ENCODE measurements around the gene SLC26A4. TPM values are rescaled to one million over a fixed set of nuclear protein-coding genes. Genes with fewer than 3 reads are reported as not detected.

SLC26A4 gene
- total RNA-seq (1 to 10 TPM in 1 of 2 donors, under 1 TPM in 1; 0.99 to 1.3 TPM), polyA plus RNA-seq (ENCODE audit: insufficient read length in 2 of 2) (under 1 TPM; 0.77 to 0.86 TPM)
- long read RNA-seq, donor 1, result 0 reads
- long read RNA-seq, donor 2, result 0 reads
- long read RNA-seq, donor 3, result 0 reads
- long read RNA-seq, donor 4, result 0 reads

DNA sequence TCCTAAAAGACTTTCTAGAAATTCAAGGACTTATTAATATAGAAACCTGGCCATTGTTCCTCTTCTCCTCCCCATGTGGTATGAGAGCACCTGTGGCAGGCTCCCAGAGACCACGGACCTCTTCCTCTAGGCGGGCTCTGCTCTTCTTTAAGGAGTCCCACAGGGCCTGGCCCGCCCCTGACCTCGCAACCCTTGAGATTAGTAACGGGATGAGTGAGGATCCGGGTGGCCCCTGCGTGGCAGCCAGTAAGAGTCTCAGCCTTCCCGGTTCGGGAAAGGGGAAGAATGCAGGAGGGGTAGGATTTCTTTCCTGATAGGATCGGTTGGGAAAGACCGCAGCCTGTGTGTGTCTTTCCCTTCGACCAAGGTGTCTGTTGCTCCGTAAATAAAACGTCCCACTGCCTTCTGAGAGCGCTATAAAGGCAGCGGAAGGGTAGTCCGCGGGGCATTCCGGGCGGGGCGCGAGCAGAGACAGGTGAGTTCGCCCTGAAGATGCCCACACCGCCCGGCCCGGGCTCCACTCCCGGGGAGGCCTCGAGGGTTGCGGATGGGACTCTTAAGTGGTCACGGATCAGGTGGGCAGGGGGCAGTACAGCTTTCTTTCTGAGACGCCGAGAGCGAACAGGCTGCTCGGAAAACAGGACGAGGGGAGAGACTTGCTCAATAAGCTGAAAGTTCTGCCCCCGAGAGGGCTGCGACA is at the start of gene SLC26A4:
Gene SLC26A4, plus strand, starts transcription at position 448 of the 700 bp plus-strand sequence. CDS start 814 bp downstream, outside the sequence.
- H3K4me3 ChIP-seq (ENCODE audit: low read depth, low read length), result peak within 1 kb of the TSS; percentile 34
- no peak within 1 kb of the TSS for H3K27ac ChIP-seq (ENCODE audit: low read depth, low read length)
- DNase-seq (ENCODE audit: low read depth in 4 of 6, low spot score in 6 of 6), result peak in 1 of 6 donors; percentile 11
- 2% methylated on average over 37 of the region's 37 CpGs for WGBS (ENCODE audit: insufficient coverage)
- H3K36me3 ChIP-seq (ENCODE audit: control insufficient read depth, insufficient read depth, low read length), result no peaks in the 10 kb centered on the region
- peaks cover 21% of the 10 kb centered on the region for H3K4me1 ChIP-seq (ENCODE audit: control insufficient read depth, insufficient read depth, low read length)
- no peaks in the 10 kb centered on the region for H3K9me3 ChIP-seq (ENCODE audit: control insufficient read depth, insufficient read depth, low read length)
- H3K27me3 ChIP-seq (ENCODE audit: control insufficient read depth, insufficient read depth, low read length), result peaks cover 36% of the 10 kb centered on the region

DNA sequence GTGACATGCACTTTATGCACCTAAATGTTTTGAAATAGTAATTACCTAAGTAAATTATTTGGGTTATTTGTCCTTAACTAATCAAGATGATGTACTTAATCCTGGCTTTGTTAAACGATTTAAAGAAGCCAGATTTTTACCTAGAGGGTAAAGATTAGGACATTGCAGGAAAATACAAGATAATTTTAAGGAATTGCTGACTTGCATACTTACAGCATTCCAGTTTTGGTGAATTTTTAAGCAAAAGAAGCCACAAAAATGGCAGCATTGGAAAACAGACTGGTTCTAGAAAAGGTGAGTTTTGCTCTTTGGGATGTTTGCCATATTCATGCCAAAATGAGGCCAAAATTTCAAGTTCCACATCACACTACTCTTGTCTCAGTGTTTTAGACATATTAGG is 47.2 kb upstream of the SLC26A4 start:
- Histone ChIP-seq H3K27me3 (ENCODE audit: control insufficient read depth, insufficient read depth, low read length) (no peaks in the 10 kb centered on the region), H3K4me3 (ENCODE audit: low read depth, low read length) (no peak overlapping the region), H3K27ac (ENCODE audit: low read depth, low read length) (no peak overlapping the region), H3K9me3 (ENCODE audit: control insufficient read depth, insufficient read depth, low read length) (no peaks in the 10 kb centered on the region), H3K36me3 (ENCODE audit: control insufficient read depth, insufficient read depth, low read length) (peaks cover 13% of the 10 kb centered on the region), H3K4me1 (ENCODE audit: control insufficient read depth, insufficient read depth, low read length) (no peaks in the 10 kb centered on the region)
- WGBS (ENCODE audit: insufficient coverage), result no CpG with 5 or more reads among the region's 1 CpG
- no peak for DNase-seq (ENCODE audit: low read depth in 4 of 6, low spot score in 6 of 6)

DNA sequence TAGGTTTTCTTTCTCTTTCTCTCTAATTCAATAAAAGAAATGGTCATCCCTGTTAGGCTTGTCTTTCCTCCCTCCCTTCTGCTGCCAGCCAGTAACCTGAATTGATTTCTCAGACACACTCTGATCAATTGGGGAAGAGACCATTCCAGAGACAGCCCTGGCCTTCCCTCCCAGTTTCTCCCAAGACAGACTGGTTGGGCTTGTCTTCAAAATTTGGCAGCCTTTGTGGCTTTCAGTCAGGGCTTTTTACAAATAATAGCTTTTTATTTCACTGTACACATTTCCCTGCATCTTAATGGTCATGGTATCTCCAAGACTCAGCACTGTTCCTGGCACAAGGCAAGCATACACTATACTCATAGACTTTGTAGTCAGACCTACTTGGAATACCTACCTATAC is 46.7 kb upstream of the SLC26A4 start:
- Histone ChIP-seq H3K4me3 (ENCODE audit: low read depth, low read length) (no peak overlapping the region), H3K4me1 (ENCODE audit: control insufficient read depth, insufficient read depth, low read length) (no peaks in the 10 kb centered on the region), H3K27me3 (ENCODE audit: control insufficient read depth, insufficient read depth, low read length) (no peaks in the 10 kb centered on the region), H3K9me3 (ENCODE audit: control insufficient read depth, insufficient read depth, low read length) (no peaks in the 10 kb centered on the region), H3K27ac (ENCODE audit: low read depth, low read length) (no peak overlapping the region), H3K36me3 (ENCODE audit: control insufficient read depth, insufficient read depth, low read length) (peaks cover 13% of the 10 kb centered on the region)
- no peak for DNase-seq (ENCODE audit: low read depth in 4 of 6, low spot score in 6 of 6)

DNA sequence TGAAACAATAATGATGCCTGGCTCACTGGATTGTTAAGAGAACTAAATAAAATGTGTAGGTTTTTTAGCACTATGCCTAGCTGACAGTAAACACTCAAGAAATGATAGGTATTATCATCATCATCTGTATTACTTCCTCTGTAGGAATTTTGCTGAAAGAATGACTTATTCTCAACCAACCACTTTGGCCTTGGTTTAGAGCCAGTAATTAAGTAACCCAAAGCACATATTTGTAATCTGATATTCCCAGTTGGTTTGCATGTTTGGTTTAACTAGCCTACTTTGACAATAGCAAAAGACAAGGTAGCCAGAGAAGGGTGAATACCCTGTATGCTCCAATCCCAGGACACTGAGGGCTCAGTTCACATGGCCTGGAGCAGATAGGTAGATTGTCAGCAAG is 46.2 kb upstream of the SLC26A4 start:
- H3K4me3 ChIP-seq (ENCODE audit: low read depth, low read length), result no peak overlapping the region
- H3K9me3 ChIP-seq (ENCODE audit: control insufficient read depth, insufficient read depth, low read length), result no peaks in the 10 kb centered on the region
- no peaks in the 10 kb centered on the region for H3K27me3 ChIP-seq (ENCODE audit: control insufficient read depth, insufficient read depth, low read length)
- peaks cover 13% of the 10 kb centered on the region for H3K36me3 ChIP-seq (ENCODE audit: control insufficient read depth, insufficient read depth, low read length)
- H3K4me1 ChIP-seq (ENCODE audit: control insufficient read depth, insufficient read depth, low read length), result no peaks in the 10 kb centered on the region
- DNase-seq (ENCODE audit: low read depth in 4 of 6, low spot score in 6 of 6), result no peak
- H3K27ac ChIP-seq (ENCODE audit: low read depth, low read length), result no peak overlapping the region

DNA sequence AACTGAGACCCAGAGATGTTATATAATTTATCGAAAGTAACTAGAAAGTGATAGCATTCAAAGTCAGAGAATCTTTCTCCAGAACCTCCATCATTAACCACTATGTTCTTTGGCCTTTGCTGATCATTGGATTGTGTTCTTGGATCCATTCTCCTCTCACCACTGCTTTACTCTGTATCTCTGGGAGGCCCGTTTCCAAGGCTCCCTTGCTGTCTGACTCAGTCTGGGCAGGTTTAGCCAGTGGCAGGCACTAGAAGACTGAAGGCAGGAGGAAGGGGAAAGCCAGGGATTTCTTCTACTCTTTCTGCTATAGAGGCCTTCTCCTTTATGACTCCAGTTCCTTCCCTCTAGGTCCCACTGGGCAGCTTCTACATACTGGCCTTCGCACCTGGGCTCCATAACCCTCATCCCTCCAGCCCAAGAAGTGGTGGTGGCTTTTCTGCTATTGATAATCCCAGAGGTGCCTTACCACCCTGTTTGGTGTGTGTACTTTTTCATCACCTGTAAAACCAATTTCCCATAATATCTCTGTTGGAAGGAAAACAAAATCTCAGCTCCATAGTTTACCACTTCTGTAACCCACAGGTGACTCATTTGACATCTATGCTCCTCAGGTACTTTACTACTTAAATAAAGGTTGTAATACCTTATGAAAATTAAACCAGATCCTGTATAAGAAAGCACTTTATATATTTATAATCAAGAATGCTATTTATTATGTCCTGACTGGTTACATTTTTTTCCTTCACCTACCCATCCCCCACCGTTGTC is 44.5 kb upstream of the SLC26A4 start:
- H3K27ac ChIP-seq (ENCODE audit: low read depth, low read length), result no peak overlapping the region
- WGBS (ENCODE audit: insufficient coverage), result no CpG with 5 or more reads among the region's 4 CpGs
- H3K4me3 ChIP-seq (ENCODE audit: low read depth, low read length), result no peak overlapping the region
- H3K27me3 ChIP-seq (ENCODE audit: control insufficient read depth, insufficient read depth, low read length), result no peaks in the 10 kb centered on the region
- peaks cover 13% of the 10 kb centered on the region for H3K36me3 ChIP-seq (ENCODE audit: control insufficient read depth, insufficient read depth, low read length)
- no peaks in the 10 kb centered on the region for H3K9me3 ChIP-seq (ENCODE audit: control insufficient read depth, insufficient read depth, low read length)
- H3K4me1 ChIP-seq (ENCODE audit: control insufficient read depth, insufficient read depth, low read length), result no peaks in the 10 kb centered on the region
- DNase-seq (ENCODE audit: low read depth in 4 of 6, low spot score in 6 of 6), result no peak

DNA sequence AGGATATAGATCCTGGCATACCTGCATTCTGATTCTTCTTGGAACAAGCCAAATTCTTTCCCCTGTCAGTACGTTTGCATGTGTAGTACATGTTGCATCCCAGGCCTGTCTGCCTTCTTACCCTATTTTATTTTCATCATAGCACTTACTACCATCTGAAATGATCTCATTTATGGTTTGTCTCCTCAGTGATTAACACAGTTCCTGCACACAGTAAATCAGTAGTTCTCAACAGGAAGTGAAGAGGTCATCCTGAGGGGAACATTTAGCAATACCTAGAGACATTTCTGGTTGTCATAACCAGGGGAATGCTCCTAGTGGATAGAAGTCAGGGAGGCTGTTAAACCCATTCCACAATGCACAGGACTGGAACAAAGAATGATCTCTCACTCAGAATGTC is 38.2 kb upstream of the SLC26A4 start:
- Histone ChIP-seq H3K27me3 (ENCODE audit: control insufficient read depth, insufficient read depth, low read length) (no peaks in the 10 kb centered on the region), H3K9me3 (ENCODE audit: control insufficient read depth, insufficient read depth, low read length) (no peaks in the 10 kb centered on the region), H3K4me3 (ENCODE audit: low read depth, low read length) (no peak overlapping the region), H3K4me1 (ENCODE audit: control insufficient read depth, insufficient read depth, low read length) (no peaks in the 10 kb centered on the region), H3K27ac (ENCODE audit: low read depth, low read length) (no peak overlapping the region), H3K36me3 (ENCODE audit: control insufficient read depth, insufficient read depth, low read length) (no peaks in the 10 kb centered on the region)
- WGBS (ENCODE audit: insufficient coverage), result 82% methylated on average over 1 of the region's 1 CpG
- DNase-seq (ENCODE audit: low read depth in 4 of 6, low spot score in 6 of 6), result no peak

DNA sequence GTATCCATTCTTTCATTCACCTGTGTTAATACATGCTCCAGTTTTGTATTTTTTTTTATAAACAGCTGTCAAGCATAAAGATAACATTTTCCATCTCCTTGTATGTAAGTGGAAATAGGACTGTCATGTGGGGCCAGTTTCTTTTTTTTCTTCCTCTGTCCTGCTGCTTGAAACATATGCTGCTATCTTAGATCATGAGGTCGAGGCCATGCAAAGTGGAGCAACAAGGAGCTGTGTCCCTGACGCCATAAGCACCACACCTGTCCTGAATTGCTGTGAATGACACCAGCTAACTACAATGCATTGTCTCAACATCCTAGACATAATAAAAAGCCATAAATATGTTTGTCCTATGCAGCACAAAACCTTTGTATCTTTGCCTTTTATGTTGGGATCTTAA is 37.7 kb upstream of the SLC26A4 start:
- Histone ChIP-seq H3K27ac (ENCODE audit: low read depth, low read length) (no peak overlapping the region), H3K9me3 (ENCODE audit: control insufficient read depth, insufficient read depth, low read length) (no peaks in the 10 kb centered on the region), H3K36me3 (ENCODE audit: control insufficient read depth, insufficient read depth, low read length) (no peaks in the 10 kb centered on the region), H3K4me3 (ENCODE audit: low read depth, low read length) (no peak overlapping the region), H3K4me1 (ENCODE audit: control insufficient read depth, insufficient read depth, low read length) (no peaks in the 10 kb centered on the region), H3K27me3 (ENCODE audit: control insufficient read depth, insufficient read depth, low read length) (no peaks in the 10 kb centered on the region)
- 72% methylated on average over 2 of the region's 2 CpGs for WGBS (ENCODE audit: insufficient coverage)
- DNase-seq (ENCODE audit: low read depth in 4 of 6, low spot score in 6 of 6), result no peak

DNA sequence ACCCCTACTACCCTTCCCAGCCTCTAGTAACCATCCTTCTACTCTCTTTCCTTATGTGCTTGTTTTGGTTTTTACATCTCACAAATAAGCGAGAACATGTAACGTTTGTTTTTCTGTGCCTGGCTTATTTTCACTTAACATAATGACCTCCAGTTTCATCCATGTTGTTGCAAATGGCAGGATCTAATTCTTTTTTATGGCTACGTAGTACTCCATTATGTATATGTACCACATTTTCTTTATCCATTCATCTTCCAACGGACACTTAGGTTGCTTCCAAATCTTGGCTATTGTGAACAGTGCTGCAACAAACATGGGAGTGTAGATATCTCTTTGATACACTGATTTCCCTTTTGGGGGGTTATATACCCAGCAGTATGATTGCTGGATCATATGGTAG is 33.6 kb upstream of the SLC26A4 start:
- Histone ChIP-seq H3K4me1 (ENCODE audit: control insufficient read depth, insufficient read depth, low read length) (no peaks in the 10 kb centered on the region), H3K27me3 (ENCODE audit: control insufficient read depth, insufficient read depth, low read length) (no peaks in the 10 kb centered on the region), H3K9me3 (ENCODE audit: control insufficient read depth, insufficient read depth, low read length) (no peaks in the 10 kb centered on the region), H3K27ac (ENCODE audit: low read depth, low read length) (no peak overlapping the region), H3K36me3 (ENCODE audit: control insufficient read depth, insufficient read depth, low read length) (no peaks in the 10 kb centered on the region), H3K4me3 (ENCODE audit: low read depth, low read length) (no peak overlapping the region)
- WGBS (ENCODE audit: insufficient coverage), result 100% methylated on average over 2 of the region's 4 CpGs
- DNase-seq (ENCODE audit: low read depth in 4 of 6, low spot score in 6 of 6), result no peak

DNA sequence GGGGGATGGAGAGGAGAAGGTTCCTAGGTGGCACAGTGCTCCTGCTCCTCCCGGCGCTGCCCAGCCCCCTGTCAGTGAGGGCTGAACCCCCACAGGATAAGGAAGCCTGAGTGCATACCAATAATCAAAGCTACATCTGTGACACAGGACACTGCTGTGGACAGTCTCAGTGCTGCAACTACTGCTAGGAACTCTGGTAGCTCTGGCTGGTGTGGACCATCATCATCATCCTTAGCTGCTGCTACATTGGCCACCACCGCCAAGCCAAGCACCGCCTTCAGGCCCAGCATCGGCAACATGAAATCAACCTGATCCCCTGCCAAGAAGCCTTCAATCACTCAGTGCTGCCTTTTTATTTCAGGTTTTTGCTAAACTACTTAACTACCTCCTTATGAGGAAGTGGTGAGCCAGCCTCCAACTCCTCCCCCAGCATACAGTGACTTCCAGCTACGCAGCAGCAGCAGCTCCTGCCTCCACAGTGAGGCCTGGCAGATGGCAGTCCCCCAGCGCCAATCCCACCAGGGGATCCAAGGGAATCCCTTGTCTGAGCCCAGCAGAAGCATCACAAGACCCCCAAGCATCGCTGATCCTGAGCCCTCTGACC is 32.1 kb upstream of the SLC26A4 start:
- H3K27ac ChIP-seq (ENCODE audit: low read depth, low read length), result no peak overlapping the region
- 84% methylated on average over 7 of the region's 8 CpGs for WGBS (ENCODE audit: insufficient coverage)
- no peak for DNase-seq (ENCODE audit: low read depth in 4 of 6, low spot score in 6 of 6)
- H3K4me1 ChIP-seq (ENCODE audit: control insufficient read depth, insufficient read depth, low read length), result no peaks in the 10 kb centered on the region
- no peaks in the 10 kb centered on the region for H3K36me3 ChIP-seq (ENCODE audit: control insufficient read depth, insufficient read depth, low read length)
- H3K27me3 ChIP-seq (ENCODE audit: control insufficient read depth, insufficient read depth, low read length), result no peaks in the 10 kb centered on the region
- H3K4me3 ChIP-seq (ENCODE audit: low read depth, low read length), result no peak overlapping the region
- no peaks in the 10 kb centered on the region for H3K9me3 ChIP-seq (ENCODE audit: control insufficient read depth, insufficient read depth, low read length)
